ENCODE data around the gene OPCML.

OPCML gene

DNA sequence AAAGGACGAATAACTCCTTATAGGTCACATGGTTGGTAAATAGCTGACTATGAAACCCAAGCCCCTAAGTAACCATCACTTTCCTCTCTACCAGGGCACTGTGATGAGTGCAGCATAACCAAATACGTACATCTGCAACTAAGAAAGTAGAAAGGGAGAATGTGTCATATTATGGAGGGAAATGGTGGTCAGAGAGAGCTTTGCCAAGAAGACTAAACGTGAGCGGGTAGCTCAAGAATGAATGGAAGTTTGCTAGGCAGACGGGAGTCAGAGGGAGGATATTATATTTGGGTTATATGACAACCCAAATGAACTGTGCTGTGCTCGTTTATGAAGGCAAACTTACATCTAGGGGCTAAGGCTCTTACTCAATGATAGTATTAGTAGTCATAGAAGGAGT is 537.3 kb downstream of the OPCML start:
- Histone ChIP-seq H3K27ac (ENCODE audit: low read depth, low read length) (no peak overlapping the region), H3F3A (ENCODE audit: control insufficient read depth, insufficient read depth) (no peaks in the 10 kb centered on the region), H3K9me3 (ENCODE audit: control insufficient read depth, insufficient read depth, low read length) (no peaks in the 10 kb centered on the region), H3K4me3 (ENCODE audit: low read length) (no peak overlapping the region), H4K20me1 (ENCODE audit: control insufficient read depth, insufficient read depth, low read depth, low read length) (no peaks in the 10 kb centered on the region), H3K4me2 (ENCODE audit: low read length) (no peak overlapping the region), H3K27me3 (ENCODE audit: control insufficient read depth, low read length) (no peaks in the 10 kb centered on the region), H3K4me1 (ENCODE audit: control insufficient read depth, low read length) (no peaks in the 10 kb centered on the region), H3K79me2 (ENCODE audit: control insufficient read depth, low read length) (no peaks in the 10 kb centered on the region), H3K9me2 (replicated peaks; ENCODE audit: control insufficient read depth, low read length) (no peaks in the 10 kb centered on the region), H3K36me3 (ENCODE audit: control insufficient read depth, low read length) (no peaks in the 10 kb centered on the region)
- TF ChIP-seq, protein P1, sequence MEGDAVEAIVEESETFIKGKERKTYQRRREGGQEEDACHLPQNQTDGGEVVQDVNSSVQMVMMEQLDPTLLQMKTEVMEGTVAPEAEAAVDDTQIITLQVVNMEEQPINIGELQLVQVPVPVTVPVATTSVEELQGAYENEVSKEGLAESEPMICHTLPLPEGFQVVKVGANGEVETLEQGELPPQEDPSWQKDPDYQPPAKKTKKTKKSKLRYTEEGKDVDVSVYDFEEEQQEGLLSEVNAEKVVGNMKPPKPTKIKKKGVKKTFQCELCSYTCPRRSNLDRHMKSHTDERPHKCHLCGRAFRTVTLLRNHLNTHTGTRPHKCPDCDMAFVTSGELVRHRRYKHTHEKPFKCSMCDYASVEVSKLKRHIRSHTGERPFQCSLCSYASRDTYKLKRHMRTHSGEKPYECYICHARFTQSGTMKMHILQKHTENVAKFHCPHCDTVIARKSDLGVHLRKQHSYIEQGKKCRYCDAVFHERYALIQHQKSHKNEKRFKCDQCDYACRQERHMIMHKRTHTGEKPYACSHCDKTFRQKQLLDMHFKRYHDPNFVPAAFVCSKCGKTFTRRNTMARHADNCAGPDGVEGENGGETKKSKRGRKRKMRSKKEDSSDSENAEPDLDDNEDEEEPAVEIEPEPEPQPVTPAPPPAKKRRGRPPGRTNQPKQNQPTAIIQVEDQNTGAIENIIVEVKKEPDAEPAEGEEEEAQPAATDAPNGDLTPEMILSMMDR (IDR thresholded peaks at IDR 0.05; ENCODE audit: low read depth, low read length, poor library complexity, severe bottlenecking) = no peak
- no peak for TF ChIP-seq EZH2phosphoT487 (IDR thresholded peaks at IDR 0.05; ENCODE audit: borderline replicate concordance, low read length)

DNA sequence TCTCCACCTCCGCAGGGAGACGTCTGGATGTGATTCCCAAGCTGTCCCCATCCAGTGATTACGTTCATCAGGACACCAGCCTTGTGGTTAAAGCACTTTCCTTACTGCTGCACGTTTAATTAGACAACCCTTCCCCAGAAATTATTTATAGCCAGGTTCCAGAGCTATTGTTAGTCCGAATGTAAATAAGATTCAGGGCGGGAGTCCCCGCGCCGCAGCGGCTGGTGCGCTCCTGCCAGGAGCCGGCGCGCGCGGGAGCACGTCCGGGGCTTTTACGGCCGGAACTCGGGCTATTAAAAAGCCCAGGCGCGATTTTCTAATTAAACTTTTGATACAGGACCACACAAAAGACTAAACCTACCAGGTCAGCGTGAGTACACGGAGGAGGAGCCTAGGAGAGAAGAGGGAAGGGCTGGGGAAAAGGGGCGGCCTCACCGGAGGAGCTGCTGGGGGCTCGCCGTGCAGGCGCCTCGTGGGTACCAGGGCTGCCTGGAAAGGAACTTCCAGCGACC is 538.3 kb downstream of the OPCML start:
- no peak overlapping the region for H3K4me3 ChIP-seq (ENCODE audit: low read length)
- no peak overlapping the region for H3K4me2 ChIP-seq (ENCODE audit: low read length)
- no peak overlapping the region for H3K27ac ChIP-seq (ENCODE audit: low read depth, low read length)
- no peak for TF ChIP-seq EZH2phosphoT487 (IDR thresholded peaks at IDR 0.05; ENCODE audit: borderline replicate concordance, low read length)
- TF ChIP-seq, protein P1 (IDR thresholded peaks at IDR 0.05; ENCODE audit: low read depth, low read length, poor library complexity, severe bottlenecking) = no peak
- H3K9me2 ChIP-seq (replicated peaks; ENCODE audit: control insufficient read depth, low read length) = no peaks in the 10 kb centered on the region
- H3K79me2 ChIP-seq (ENCODE audit: control insufficient read depth, low read length) = no peaks in the 10 kb centered on the region
- H3K27me3 ChIP-seq (ENCODE audit: control insufficient read depth, low read length) = no peaks in the 10 kb centered on the region
- no peaks in the 10 kb centered on the region for H3K9me3 ChIP-seq (ENCODE audit: control insufficient read depth, insufficient read depth, low read length)
- no peaks in the 10 kb centered on the region for H3K36me3 ChIP-seq (ENCODE audit: control insufficient read depth, low read length)
- no peaks in the 10 kb centered on the region for H4K20me1 ChIP-seq (ENCODE audit: control insufficient read depth, insufficient read depth, low read depth, low read length)
- H3F3A ChIP-seq (ENCODE audit: control insufficient read depth, insufficient read depth) = no peaks in the 10 kb centered on the region
- H3K4me1 ChIP-seq (ENCODE audit: control insufficient read depth, low read length) = no peaks in the 10 kb centered on the region

DNA sequence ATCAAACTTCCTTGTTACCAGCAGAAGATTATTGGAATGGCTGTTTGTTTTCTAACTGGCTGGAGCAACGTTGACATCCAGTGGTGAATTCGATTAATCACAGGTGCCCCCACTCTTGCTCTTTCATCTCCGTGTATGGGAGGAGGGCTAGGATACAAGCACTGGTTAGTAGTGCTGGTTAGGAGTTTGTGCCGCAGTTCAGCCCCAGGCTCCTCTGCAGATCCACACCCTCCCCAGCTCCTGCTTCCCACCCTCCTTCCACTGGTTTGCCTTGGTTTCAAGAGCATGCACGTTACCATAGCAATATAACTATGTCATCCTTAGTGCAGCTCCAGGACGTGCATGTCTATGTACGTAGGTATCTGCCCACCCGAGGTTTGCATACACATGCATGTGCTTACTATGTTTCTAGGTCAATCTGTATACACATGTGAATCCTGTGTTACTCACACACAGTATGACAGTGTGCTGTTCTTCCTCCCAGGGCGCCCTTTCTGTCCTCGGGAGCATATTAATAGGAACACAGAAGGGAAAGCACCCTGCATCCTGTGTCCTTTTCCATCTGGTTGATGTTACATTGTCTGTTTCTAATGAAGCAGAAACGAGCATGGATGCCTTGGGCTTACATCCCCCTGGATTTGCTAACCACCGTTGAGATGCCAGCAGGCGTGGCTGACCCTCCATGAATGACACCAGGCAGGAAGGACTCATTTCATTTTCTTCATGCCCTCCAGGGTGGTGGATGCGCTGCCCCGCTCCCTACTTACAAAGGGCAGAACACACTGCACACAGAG is 539.3 kb downstream of the OPCML start:
- no peak overlapping the region for H3K4me3 ChIP-seq (ENCODE audit: low read length)
- H3K27me3 ChIP-seq (ENCODE audit: control insufficient read depth, low read length) = no peaks in the 10 kb centered on the region
- H3K4me1 ChIP-seq (ENCODE audit: control insufficient read depth, low read length) = no peaks in the 10 kb centered on the region
- H3F3A ChIP-seq (ENCODE audit: control insufficient read depth, insufficient read depth) = no peaks in the 10 kb centered on the region
- no peaks in the 10 kb centered on the region for H4K20me1 ChIP-seq (ENCODE audit: control insufficient read depth, insufficient read depth, low read depth, low read length)
- no peaks in the 10 kb centered on the region for H3K36me3 ChIP-seq (ENCODE audit: control insufficient read depth, low read length)
- H3K4me2 ChIP-seq (ENCODE audit: low read length) = no peak overlapping the region
- no peak overlapping the region for H3K27ac ChIP-seq (ENCODE audit: low read depth, low read length)
- no peaks in the 10 kb centered on the region for H3K79me2 ChIP-seq (ENCODE audit: control insufficient read depth, low read length)
- H3K9me2 ChIP-seq (replicated peaks; ENCODE audit: control insufficient read depth, low read length) = no peaks in the 10 kb centered on the region
- TF ChIP-seq, protein P1 (IDR thresholded peaks at IDR 0.05; ENCODE audit: low read depth, low read length, poor library complexity, severe bottlenecking) = no peak
- no peak for TF ChIP-seq EZH2phosphoT487 (IDR thresholded peaks at IDR 0.05; ENCODE audit: borderline replicate concordance, low read length)
- H3K9me3 ChIP-seq (ENCODE audit: control insufficient read depth, insufficient read depth, low read length) = no peaks in the 10 kb centered on the region

Measured in DOHH2 (cell line).